IPS-15b (cell line): Measurements from ENCODE around the gene KCNQ1.

Experiments used
- H3K27me3 ChIP-seq: one replicate; pipeline ENCODE4 v1.6.1; 2013; ENCODE audit warnings: low read length; ENCODE audit not compliant: control insufficient read depth, insufficient read depth
- H3K36me3 ChIP-seq: one replicate; pipeline ENCODE4 v1.6.1; 2013; ENCODE audit warnings: low read length; ENCODE audit not compliant: control insufficient read depth, insufficient read depth
- H3K4me1 ChIP-seq: one replicate; pipeline ENCODE4 v1.6.1; 2013; ENCODE audit warnings: mild to moderate bottlenecking, low read length; ENCODE audit not compliant: control insufficient read depth, insufficient read depth
- H3K4me3 ChIP-seq: one replicate; pipeline ENCODE4 v1.5.1; 2013; ENCODE audit warnings: low read depth, low read length
- H3K9ac ChIP-seq: one replicate; pipeline ENCODE4 v1.6.1; 2013; ENCODE audit warnings: low read depth, mild to moderate bottlenecking, low read length
- H3K9me3 ChIP-seq: one replicate; pipeline ENCODE4 v1.6.1; 2013; ENCODE audit warnings: mild to moderate bottlenecking, low read length; ENCODE audit not compliant: control insufficient read depth, insufficient read depth

Gene KCNQ1

GRCh38 chr11:2588809-2589537 is 144.2 kb downstream of the KCNQ1 start:
- Histone ChIP-seq H3K27me3 (peaks cover 42% of the 10 kb centered on the region), H3K4me3 (no peak overlapping the region)

GRCh38 chr11:2589538-2589934 is 144.7 kb downstream of the KCNQ1 start:
- H3K4me1 ChIP-seq: no peaks in the 10 kb centered on the region
- no peak overlapping the region for H3K9ac ChIP-seq
- H3K9me3 ChIP-seq: no peaks in the 10 kb centered on the region
- H3K4me3 ChIP-seq: no peak overlapping the region
- H3K27me3 ChIP-seq: peaks cover 48% of the 10 kb centered on the region
- no peaks in the 10 kb centered on the region for H3K36me3 ChIP-seq

More at GRCh38 chr11:2588809-2589537, 144.2 kb downstream of the KCNQ1 start:
- H3K9ac ChIP-seq: no peak overlapping the region
- H3K4me1 ChIP-seq: no peaks in the 10 kb centered on the region
- H3K36me3 ChIP-seq: no peaks in the 10 kb centered on the region
- no peaks in the 10 kb centered on the region for H3K9me3 ChIP-seq

- peaks cover 52% of the 10 kb centered on the region for H3K27me3 ChIP-seq
- no peak overlapping the region for H3K9ac ChIP-seq
- H3K4me3 ChIP-seq: no peak overlapping the region
- no peaks in the 10 kb centered on the region for H3K36me3 ChIP-seq
- H3K4me1 ChIP-seq: no peaks in the 10 kb centered on the region
- H3K9me3 ChIP-seq: no peaks in the 10 kb centered on the region
Measured at GRCh38 chr11:2590131-2590964, 145.5 kb downstream of the KCNQ1 start.

- Histone ChIP-seq H3K4me1 (no peaks in the 10 kb centered on the region), H3K36me3 (no peaks in the 10 kb centered on the region), H3K9ac (no peak overlapping the region), H3K9me3 (no peaks in the 10 kb centered on the region), H3K27me3 (peaks cover 56% of the 10 kb centered on the region), H3K4me3 (no peak overlapping the region)
Measured at GRCh38 chr11:2590965-2591754, 146.4 kb downstream of the KCNQ1 start.

- H3K36me3 ChIP-seq: no peaks in the 10 kb centered on the region
Measured at GRCh38 chr11:2591805-2592204, 147.0 kb downstream of the KCNQ1 start.

GRCh38 chr11:2592559-2593392 is 148.0 kb downstream of the KCNQ1 start:
- H3K9me3 ChIP-seq: no peaks in the 10 kb centered on the region
- H3K4me1 ChIP-seq: no peaks in the 10 kb centered on the region
- H3K4me3 ChIP-seq: no peak overlapping the region
- H3K36me3 ChIP-seq: no peaks in the 10 kb centered on the region
- H3K9ac ChIP-seq: no peak overlapping the region
- peaks cover 67% of the 10 kb centered on the region for H3K27me3 ChIP-seq

More at GRCh38 chr11:2591805-2592204, 147.0 kb downstream of the KCNQ1 start:
- Histone ChIP-seq H3K27me3 (peaks cover 58% of the 10 kb centered on the region), H3K4me1 (no peaks in the 10 kb centered on the region), H3K9ac (no peak overlapping the region), H3K9me3 (no peaks in the 10 kb centered on the region), H3K4me3 (no peak overlapping the region)

- Histone ChIP-seq H3K4me3 (no peak overlapping the region), H3K4me1 (no peaks in the 10 kb centered on the region), H3K9ac (no peak overlapping the region), H3K27me3 (peaks cover 71% of the 10 kb centered on the region), H3K36me3 (no peaks in the 10 kb centered on the region), H3K9me3 (no peaks in the 10 kb centered on the region)
Measured at GRCh38 chr11:2593393-2593950, 148.7 kb downstream of the KCNQ1 start.

- Histone ChIP-seq H3K9me3 (no peaks in the 10 kb centered on the region), H3K36me3 (no peaks in the 10 kb centered on the region), H3K9ac (no peak overlapping the region), H3K4me1 (no peaks in the 10 kb centered on the region), H3K27me3 (peaks cover 77% of the 10 kb centered on the region), H3K4me3 (no peak overlapping the region)
Measured at GRCh38 chr11:2594267-2594666, 149.5 kb downstream of the KCNQ1 start.

GRCh38 chr11:2595204-2595603 is 150.4 kb downstream of the KCNQ1 start:
- Histone ChIP-seq H3K4me3 (no peak overlapping the region), H3K9me3 (no peaks in the 10 kb centered on the region), H3K4me1 (no peaks in the 10 kb centered on the region), H3K9ac (no peak overlapping the region), H3K27me3 (peaks cover 87% of the 10 kb centered on the region), H3K36me3 (no peaks in the 10 kb centered on the region)

GRCh38 chr11:2599561-2600189 is 154.9 kb downstream of the KCNQ1 start:
- H3K9ac ChIP-seq: no peak overlapping the region
- no peak overlapping the region for H3K4me3 ChIP-seq
- H3K9me3 ChIP-seq: no peaks in the 10 kb centered on the region
- H3K27me3 ChIP-seq: peaks cover 82% of the 10 kb centered on the region
- H3K36me3 ChIP-seq: no peaks in the 10 kb centered on the region
- no peaks in the 10 kb centered on the region for H3K4me1 ChIP-seq
